ENCODE results near the gene PIGQ. TPM values are rescaled to one million over a fixed set of nuclear protein-coding genes. Genes with fewer than 3 reads are reported as not detected.

Gene PIGQ
- total and polyA plus RNA-seq, 2 experiments from 2014 or later = 30.2 to 62.3 TPM

DNA sequence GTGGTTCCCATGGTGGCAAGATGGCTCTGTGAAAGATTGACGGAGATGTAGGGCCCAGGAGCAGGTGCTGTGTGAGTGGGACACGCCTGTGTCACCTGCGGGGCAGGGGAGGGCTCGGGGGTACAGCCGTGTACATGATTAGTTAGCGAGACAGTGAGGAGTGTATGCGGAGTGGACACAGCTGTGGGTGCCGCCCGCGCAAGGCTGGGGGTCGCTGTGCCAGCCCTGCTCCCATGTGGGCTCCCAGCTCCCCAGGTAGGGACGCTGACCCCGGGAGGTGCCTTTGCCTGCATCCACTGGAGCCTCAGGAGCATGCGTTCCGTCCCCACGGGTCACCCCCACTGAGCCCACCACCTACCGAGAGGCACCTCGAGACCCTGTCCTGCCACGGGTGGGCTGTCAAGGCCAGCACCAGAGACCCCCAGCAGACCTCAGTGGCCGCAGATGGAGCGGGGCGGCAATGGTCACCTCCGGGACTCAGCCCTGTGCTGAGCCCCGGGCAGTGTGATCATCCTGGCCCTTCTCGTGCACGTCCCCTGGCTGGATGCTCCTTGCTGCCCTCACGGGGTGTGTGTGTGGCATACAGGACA is 34.8 kb upstream of the PIGQ start:
- H3K36me3 Mint-ChIP-seq (ENCODE audit: low read depth) = peaks cover 6% of the 10 kb centered on the region
- Histone ChIP-seq H3K4me3 (no peak overlapping the region), H3K27me3 (ENCODE audit: insufficient read depth) (no peaks in the 10 kb centered on the region), H3K4me2 (no peak overlapping the region), H3K36me3 (ENCODE audit: insufficient read depth) (no peaks in the 10 kb centered on the region), H3K9me2 (ENCODE audit: insufficient read depth) (no peaks in the 10 kb centered on the region), H3K4me1 (ENCODE audit: insufficient read depth) (no peaks in the 10 kb centered on the region), H2AFZ (no peak overlapping the region), H4K20me1 (replicated peaks; ENCODE audit: insufficient read depth) (peaks cover 34% of the 10 kb centered on the region), H3K79me2 (replicated peaks; ENCODE audit: insufficient read depth) (peaks cover 66% of the 10 kb centered on the region), H3K27ac (ENCODE audit: low read depth) (no peak overlapping the region), H3F3A (replicated peaks; ENCODE audit: low read depth) (0 out of 2 replicates have a peak, but pooled peaks cover under 1% of the 10 kb centered on the region)
- DNase-seq (ENCODE audit: low spot score) (no peak), ATAC-seq (no peak)
- H3K9me3 Mint-ChIP-seq = no peaks in the 10 kb centered on the region
- no peaks in the 10 kb centered on the region; the same call in 2 of the 3 replicates for H3K4me1 Mint-ChIP-seq
- no peak overlapping the region for H3K4me3 Mint-ChIP-seq
- TF ChIP-seq, protein P1, sequence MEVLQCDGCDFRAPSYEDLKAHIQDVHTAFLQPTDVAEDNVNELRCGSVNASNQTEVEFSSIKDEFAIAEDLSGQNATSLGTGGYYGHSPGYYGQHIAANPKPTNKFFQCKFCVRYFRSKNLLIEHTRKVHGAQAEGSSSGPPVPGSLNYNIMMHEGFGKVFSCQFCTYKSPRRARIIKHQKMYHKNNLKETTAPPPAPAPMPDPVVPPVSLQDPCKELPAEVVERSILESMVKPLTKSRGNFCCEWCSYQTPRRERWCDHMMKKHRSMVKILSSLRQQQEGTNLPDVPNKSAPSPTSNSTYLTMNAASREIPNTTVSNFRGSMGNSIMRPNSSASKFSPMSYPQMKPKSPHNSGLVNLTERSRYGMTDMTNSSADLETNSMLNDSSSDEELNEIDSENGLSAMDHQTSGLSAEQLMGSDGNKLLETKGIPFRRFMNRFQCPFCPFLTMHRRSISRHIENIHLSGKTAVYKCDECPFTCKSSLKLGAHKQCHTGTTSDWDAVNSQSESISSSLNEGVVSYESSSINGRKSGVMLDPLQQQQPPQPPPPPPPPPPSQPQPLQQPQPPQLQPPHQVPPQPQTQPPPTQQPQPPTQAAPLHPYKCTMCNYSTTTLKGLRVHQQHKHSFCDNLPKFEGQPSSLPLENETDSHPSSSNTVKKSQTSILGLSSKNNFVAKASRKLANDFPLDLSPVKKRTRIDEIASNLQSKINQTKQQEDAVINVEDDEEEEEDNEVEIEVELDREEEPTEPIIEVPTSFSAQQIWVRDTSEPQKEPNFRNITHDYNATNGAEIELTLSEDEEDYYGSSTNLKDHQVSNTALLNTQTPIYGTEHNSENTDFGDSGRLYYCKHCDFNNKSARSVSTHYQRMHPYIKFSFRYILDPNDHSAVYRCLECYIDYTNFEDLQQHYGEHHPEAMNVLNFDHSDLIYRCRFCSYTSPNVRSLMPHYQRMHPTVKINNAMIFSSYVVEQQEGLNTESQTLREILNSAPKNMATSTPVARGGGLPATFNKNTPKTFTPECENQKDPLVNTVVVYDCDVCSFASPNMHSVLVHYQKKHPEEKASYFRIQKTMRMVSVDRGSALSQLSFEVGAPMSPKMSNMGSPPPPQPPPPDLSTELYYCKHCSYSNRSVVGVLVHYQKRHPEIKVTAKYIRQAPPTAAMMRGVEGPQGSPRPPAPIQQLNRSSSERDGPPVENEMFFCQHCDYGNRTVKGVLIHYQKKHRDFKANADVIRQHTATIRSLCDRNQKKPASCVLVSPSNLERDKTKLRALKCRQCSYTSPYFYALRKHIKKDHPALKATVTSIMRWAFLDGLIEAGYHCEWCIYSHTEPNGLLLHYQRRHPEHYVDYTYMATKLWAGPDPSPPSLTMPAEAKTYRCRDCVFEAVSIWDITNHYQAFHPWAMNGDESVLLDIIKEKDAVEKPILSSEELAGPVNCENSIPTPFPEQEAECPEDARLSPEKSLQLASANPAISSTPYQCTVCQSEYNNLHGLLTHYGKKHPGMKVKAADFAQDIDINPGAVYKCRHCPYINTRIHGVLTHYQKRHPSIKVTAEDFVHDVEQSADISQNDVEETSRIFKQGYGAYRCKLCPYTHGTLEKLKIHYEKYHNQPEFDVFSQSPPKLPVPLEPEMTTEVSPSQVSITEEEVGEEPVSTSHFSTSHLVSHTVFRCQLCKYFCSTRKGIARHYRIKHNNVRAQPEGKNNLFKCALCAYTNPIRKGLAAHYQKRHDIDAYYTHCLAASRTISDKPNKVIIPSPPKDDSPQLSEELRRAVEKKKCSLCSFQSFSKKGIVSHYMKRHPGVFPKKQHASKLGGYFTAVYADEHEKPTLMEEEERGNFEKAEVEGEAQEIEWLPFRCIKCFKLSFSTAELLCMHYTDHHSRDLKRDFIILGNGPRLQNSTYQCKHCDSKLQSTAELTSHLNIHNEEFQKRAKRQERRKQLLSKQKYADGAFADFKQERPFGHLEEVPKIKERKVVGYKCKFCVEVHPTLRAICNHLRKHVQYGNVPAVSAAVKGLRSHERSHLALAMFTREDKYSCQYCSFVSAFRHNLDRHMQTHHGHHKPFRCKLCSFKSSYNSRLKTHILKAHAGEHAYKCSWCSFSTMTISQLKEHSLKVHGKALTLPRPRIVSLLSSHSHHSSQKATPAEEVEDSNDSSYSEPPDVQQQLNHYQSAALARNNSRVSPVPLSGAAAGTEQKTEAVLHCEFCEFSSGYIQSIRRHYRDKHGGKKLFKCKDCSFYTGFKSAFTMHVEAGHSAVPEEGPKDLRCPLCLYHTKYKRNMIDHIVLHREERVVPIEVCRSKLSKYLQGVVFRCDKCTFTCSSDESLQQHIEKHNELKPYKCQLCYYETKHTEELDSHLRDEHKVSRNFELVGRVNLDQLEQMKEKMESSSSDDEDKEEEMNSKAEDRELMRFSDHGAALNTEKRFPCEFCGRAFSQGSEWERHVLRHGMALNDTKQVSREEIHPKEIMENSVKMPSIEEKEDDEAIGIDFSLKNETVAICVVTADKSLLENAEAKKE (CRISPR knock-in tag; IDR thresholded peaks at IDR 0.05) = no peak
- TF ChIP-seq STAT1 (IDR thresholded peaks at IDR 0.05; ENCODE audit: unreplicated experiment) (no peak), EZH2phosphoT487 (IDR thresholded peaks at IDR 0.05; ENCODE audit: unreplicated experiment) (no peak), NANOG (IDR thresholded peaks at IDR 0.05; ENCODE audit: borderline replicate concordance) (no peak), POLR2AphosphoS5 (IDR thresholded peaks at IDR 0.05; ENCODE audit: low read depth) (no peak), CREB1 (CRISPR knock-in tag; IDR thresholded peaks at IDR 0.05; ENCODE audit: low read depth) (no peak), EZH2 (IDR thresholded peaks at IDR 0.05; ENCODE audit: low read depth, unreplicated experiment) (no peak), ZNF331 (CRISPR knock-in tag; IDR thresholded peaks at IDR 0.05; ENCODE audit: low read depth) (no peak), CTCF (conservative IDR thresholded peaks at IDR 0.05; ENCODE audit: low read depth in 2 of 2) (no peak), JUNB (IDR thresholded peaks at IDR 0.05; ENCODE audit: unreplicated experiment) (no peak)
- TF ChIP-seq, protein P2, sequence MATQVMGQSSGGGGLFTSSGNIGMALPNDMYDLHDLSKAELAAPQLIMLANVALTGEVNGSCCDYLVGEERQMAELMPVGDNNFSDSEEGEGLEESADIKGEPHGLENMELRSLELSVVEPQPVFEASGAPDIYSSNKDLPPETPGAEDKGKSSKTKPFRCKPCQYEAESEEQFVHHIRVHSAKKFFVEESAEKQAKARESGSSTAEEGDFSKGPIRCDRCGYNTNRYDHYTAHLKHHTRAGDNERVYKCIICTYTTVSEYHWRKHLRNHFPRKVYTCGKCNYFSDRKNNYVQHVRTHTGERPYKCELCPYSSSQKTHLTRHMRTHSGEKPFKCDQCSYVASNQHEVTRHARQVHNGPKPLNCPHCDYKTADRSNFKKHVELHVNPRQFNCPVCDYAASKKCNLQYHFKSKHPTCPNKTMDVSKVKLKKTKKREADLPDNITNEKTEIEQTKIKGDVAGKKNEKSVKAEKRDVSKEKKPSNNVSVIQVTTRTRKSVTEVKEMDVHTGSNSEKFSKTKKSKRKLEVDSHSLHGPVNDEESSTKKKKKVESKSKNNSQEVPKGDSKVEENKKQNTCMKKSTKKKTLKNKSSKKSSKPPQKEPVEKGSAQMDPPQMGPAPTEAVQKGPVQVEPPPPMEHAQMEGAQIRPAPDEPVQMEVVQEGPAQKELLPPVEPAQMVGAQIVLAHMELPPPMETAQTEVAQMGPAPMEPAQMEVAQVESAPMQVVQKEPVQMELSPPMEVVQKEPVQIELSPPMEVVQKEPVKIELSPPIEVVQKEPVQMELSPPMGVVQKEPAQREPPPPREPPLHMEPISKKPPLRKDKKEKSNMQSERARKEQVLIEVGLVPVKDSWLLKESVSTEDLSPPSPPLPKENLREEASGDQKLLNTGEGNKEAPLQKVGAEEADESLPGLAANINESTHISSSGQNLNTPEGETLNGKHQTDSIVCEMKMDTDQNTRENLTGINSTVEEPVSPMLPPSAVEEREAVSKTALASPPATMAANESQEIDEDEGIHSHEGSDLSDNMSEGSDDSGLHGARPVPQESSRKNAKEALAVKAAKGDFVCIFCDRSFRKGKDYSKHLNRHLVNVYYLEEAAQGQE (IDR thresholded peaks at IDR 0.05; ENCODE audit: unreplicated experiment) = no peak
- H3K27me3 Mint-ChIP-seq (ENCODE audit: insufficient read depth, low read depth, poor library complexity) = no peaks in the 10 kb centered on the region
- no peak overlapping the region for H3K27ac Mint-ChIP-seq

All from GM23338 (cell line).